Panc1 (cell line): ENCODE results near the gene ETV4. TPM values are rescaled to one million over a fixed set of nuclear protein-coding genes. Genes with fewer than 3 reads are reported as not detected.

Experiments
- ATAC-seq: fragments of 200-7000 bp; cut with Tn5 transposase; 2 replicates; pipeline ENCODE4 v1.9.1; 2020; ENCODE audit warnings: mild to moderate bottlenecking, moderate library complexity
- BruUV-seq: library from RNA; stranded (reverse); fragments of 400-500 nt; replicated peaks from 2 replicates; lab custom pipeline; 2021; lab: Mats Ljungman, UMichigan
- CTCF ChIA-PET: fragments of 300-600 bp; sonication (Branson Sonifier 250); formaldehyde crosslinking; loops from one replicate; lab custom pipeline; 2022; ENCODE audit warnings: antibody characterized with exemption; lab: Charles Lee
- POLR2A ChIA-PET: fragments of 300-600 bp; sonication (Branson Sonifier 250); formaldehyde crosslinking; loops from one replicate; lab custom pipeline; 2022; ENCODE audit warnings: antibody characterized with exemption; lab: Charles Lee
- DNase-seq: peaks from one replicate; pipeline ENCODE4 v3.0.0-alpha.2; 2010; ENCODE audit warnings: low read depth, low spot score
- H3K27ac ChIP-seq: 2 replicates; pipeline ENCODE4 v1.5.1; 2011; ENCODE audit warnings: mild to moderate bottlenecking, low read length, inconsistent platforms
- H3K27me3 ChIP-seq: fragments of 200-500 bp; sonication (Bioruptor generic); 2 replicates; pipeline ENCODE4 v1.6.0; 2014; ENCODE audit warnings: low read length, inconsistent platforms; ENCODE audit not compliant: control insufficient read depth, insufficient read depth
- H3K36me3 ChIP-seq: fragments of 200-500 bp; sonication (Bioruptor generic); 2 replicates; pipeline ENCODE4 v1.5.1; 2014; ENCODE audit warnings: inconsistent platforms, mild to moderate bottlenecking, low read length, moderate library complexity; ENCODE audit not compliant: control insufficient read depth, insufficient read depth
- H3K4me1 ChIP-seq: 2 replicates; pipeline ENCODE4 v1.5.1; 2011; ENCODE audit warnings: inconsistent platforms, mild to moderate bottlenecking, low read length, moderate library complexity; ENCODE audit not compliant: control insufficient read depth, insufficient read depth
- H3K4me3 ChIP-seq, 2 experiments: 2 replicates each; pipeline ENCODE4 v1.5.1; 2011 to 2012; ENCODE audit warnings: low read depth in 2 of 2, low read length in 2 of 2, mild to moderate bottlenecking in 2 of 2, inconsistent platforms in 1 of 2, moderate library complexity in 1 of 2
- H3K9me3 ChIP-seq: fragments of 200-500 bp; sonication (Bioruptor generic); 2 replicates; pipeline ENCODE4 v1.5.1; 2014; ENCODE audit warnings: low read depth, mild to moderate bottlenecking, inconsistent platforms, low read length, moderate library complexity; ENCODE audit not compliant: control insufficient read depth, insufficient read depth
- CTCF ChIP-seq: fragments of 450-650 bp; IDR thresholded peaks from 2 replicates; pipeline ENCODE4 v1.5.1; 2017; ENCODE audit warnings: mild to moderate bottlenecking
- POLR2AphosphoS5 ChIP-seq: IDR thresholded peaks from 2 replicates; pipeline ENCODE4 v1.6.1; 2012; ENCODE audit warnings: mild to moderate bottlenecking, low read depth, low read length, moderate library complexity
- REST ChIP-seq, 2 experiments: IDR thresholded peaks; 2 replicates each; pipeline ENCODE4 v1.6.1; 2011 to 2012; ENCODE audit warnings: low read depth in 2 of 2, control low read depth in 1 of 2, low read length in 1 of 2, mild to moderate bottlenecking in 1 of 2, moderate library complexity in 1 of 2; ENCODE audit not compliant: insufficient read depth in 1 of 2
- SIN3A ChIP-seq: IDR thresholded peaks from 2 replicates; pipeline ENCODE4 v1.6.1; 2012; ENCODE audit warnings: low read depth, mild to moderate bottlenecking, low read length, moderate library complexity, borderline replicate concordance; ENCODE audit not compliant: insufficient read depth
- TCF7L2 ChIP-seq: IDR thresholded peaks from 2 replicates; pipeline ENCODE4 v1.6.1; 2011; ENCODE audit warnings: mild to moderate bottlenecking, low read depth, low read length, inconsistent platforms
- in situ Hi-C: cut with HindIII; loops from 2 replicates; pipeline ENCODE4 v1.10.0; 2016; ENCODE audit warnings: low sequenced_read_pairs, low pct_unique_long_range_greater_than_20kb
- intact Hi-C: fragments of 100-400 bp; cut with micrococcal nuclease; formaldehyde crosslinking; loops from one replicate; pipeline ENCODE4 v1.10.0; 2022; ENCODE audit not compliant: unreplicated experiment
- total RNA-seq: library from RNA; stranded (reverse); gene quantifications from one replicate; pipeline ENCODE4 v1.2.1, GENCODE V29; 2021; ENCODE audit not compliant: unreplicated experiment

ETV4 gene
- total RNA-seq, 1 experiment from 2014 or later, result 8.3 TPM

GRCh38 chr17:43568506-43569082 lies 22.5 kb upstream of the ETV4 start:
- no TSS peak for BruUV-seq
- in situ Hi-C loops, result no loop called here
- CTCF ChIA-PET, result no interaction called here

More at GRCh38 chr17:43568506-43569082, 22.5 kb upstream of the ETV4 start:
- TF ChIP-seq POLR2AphosphoS5 (no peak), CTCF (no peak), SIN3A (no peak), TCF7L2 (no peak), REST (IDR thresholded peaks at IDR 0.05; ENCODE audit: insufficient read depth in 1 of 2, low read depth in 2 of 2, low read length in 1 of 2) (no peak)
- Histone ChIP-seq H3K9me3 (no peaks in the 10 kb centered on the region), H3K27me3 (no peaks in the 10 kb centered on the region), H3K27ac (no peak overlapping the region), H3K4me1 (no peaks in the 10 kb centered on the region), H3K36me3 (no peaks in the 10 kb centered on the region), H3K4me3 (no peak overlapping the region)
- DNase-seq (no peak), ATAC-seq (no peak)
- intact Hi-C loops, result no loop called here
- POLR2A ChIA-PET, result no interaction called here
